Gastrocnemius medialis (tissue), 4 donors: ENCODE results near the gene APOBEC4.

ENCODE experiments used
- POLR2A ChIP-seq, 2 donors: fragments of 450-650 bp; IDR thresholded peaks; one replicate each; pipeline ENCODE4 v1.6.1; 2017; ENCODE audit warnings: antibody characterized with exemption in 2 of 2, mild to moderate bottlenecking in 2 of 2, moderate library complexity in 2 of 2
- TF ChIP-seq, protein P1 (sequence below), 5 experiments: fragments of 450-650 bp in 3 of 5; fragments of 200-600 bp in 2 of 5; sonication (generic) in 2 of 5; IDR thresholded peaks in 4 of 5; conservative IDR thresholded peaks in 1 of 5; 1 replicate in 4 of 5; 2 replicates in 1 of 5; pipeline ENCODE4 v1.5.1; 2016 to 2019; ENCODE audit warnings: antibody characterized with exemption in 5 of 5, mild to moderate bottlenecking in 3 of 5, moderate library complexity in 3 of 5

DNA sequence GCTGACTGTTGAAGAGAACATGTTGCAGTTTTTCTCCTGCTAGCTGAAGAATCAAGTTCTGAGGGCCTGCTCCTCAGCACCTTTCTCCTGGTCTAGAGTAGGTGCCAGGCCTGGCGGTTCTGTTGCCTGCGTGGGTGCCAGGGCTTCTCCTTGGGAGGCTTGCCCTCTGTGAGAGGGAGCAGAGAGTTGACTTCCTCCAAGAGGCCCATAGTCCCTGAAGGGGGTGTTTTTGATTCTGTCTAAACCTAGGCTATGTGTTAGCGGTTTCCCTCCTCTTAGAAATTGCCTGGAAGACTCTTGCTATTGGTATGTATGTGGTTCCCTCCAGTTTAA is 312 bp upstream of the APOBEC4 start:
- TF ChIP-seq POLR2A (IDR thresholded peaks at IDR 0.05): no peak
- TF ChIP-seq, protein P1, sequence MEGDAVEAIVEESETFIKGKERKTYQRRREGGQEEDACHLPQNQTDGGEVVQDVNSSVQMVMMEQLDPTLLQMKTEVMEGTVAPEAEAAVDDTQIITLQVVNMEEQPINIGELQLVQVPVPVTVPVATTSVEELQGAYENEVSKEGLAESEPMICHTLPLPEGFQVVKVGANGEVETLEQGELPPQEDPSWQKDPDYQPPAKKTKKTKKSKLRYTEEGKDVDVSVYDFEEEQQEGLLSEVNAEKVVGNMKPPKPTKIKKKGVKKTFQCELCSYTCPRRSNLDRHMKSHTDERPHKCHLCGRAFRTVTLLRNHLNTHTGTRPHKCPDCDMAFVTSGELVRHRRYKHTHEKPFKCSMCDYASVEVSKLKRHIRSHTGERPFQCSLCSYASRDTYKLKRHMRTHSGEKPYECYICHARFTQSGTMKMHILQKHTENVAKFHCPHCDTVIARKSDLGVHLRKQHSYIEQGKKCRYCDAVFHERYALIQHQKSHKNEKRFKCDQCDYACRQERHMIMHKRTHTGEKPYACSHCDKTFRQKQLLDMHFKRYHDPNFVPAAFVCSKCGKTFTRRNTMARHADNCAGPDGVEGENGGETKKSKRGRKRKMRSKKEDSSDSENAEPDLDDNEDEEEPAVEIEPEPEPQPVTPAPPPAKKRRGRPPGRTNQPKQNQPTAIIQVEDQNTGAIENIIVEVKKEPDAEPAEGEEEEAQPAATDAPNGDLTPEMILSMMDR (IDR thresholded peaks at IDR 0.05 in 4 of 5, conservative IDR thresholded peaks at IDR 0.05 in 1 of 5): no peak
